Mucosa of descending colon (tissue), 3 donors: ENCODE measurements around the gene TMEM164. TPM values are rescaled to one million over a fixed set of nuclear protein-coding genes. Genes with fewer than 3 reads are reported as not detected.

Experiments
- ATAC-seq: fragments of 200-7000 bp; cut with Tn5 transposase; one replicate; pipeline ENCODE4 v1.9.1; 2020; ENCODE audit warnings: mild to moderate bottlenecking, moderate library complexity
- DNase-seq, 3 donors: peaks; one replicate each; pipeline ENCODE4 v3.0.0-alpha.2; 2020
- H3K36me3 ChIP-seq: fragments of 200-600 bp; one replicate; pipeline ENCODE4 v1.8.0; 2021; ENCODE audit warnings: low read depth, mild to moderate bottlenecking
- H3K4me1 ChIP-seq: fragments of 200-600 bp; one replicate; pipeline ENCODE4 v1.8.0; 2021; ENCODE audit warnings: low read depth, mild to moderate bottlenecking
- H3K4me3 ChIP-seq: fragments of 200-600 bp; one replicate; pipeline ENCODE4 v1.8.0; 2021; ENCODE audit warnings: mild to moderate bottlenecking
- H3K9me3 ChIP-seq: fragments of 200-600 bp; one replicate; pipeline ENCODE4 v1.8.0; 2021; ENCODE audit warnings: mild to moderate bottlenecking
- CTCF ChIP-seq: fragments of 200-600 bp; IDR thresholded peaks from one replicate; pipeline ENCODE4 v1.8.0; 2022; ENCODE audit warnings: antibody characterized with exemption, mild to moderate bottlenecking
- intact Hi-C, 2 donors: fragments of 100-400 bp; cut with DNase I in 1 of 2; cut with micrococcal nuclease in 1 of 2; formaldehyde crosslinking; loops; one replicate each; pipeline versions ENCODE4 v1.11.0 to v1.11.1; 2022; cut with DNase I, micrococcal nuclease
- total RNA-seq, 3 donors: library from RNA; stranded (reverse); fragmentation: NEBNext Ultra II Directional in 2 of 3; extraction: Animal tissue kit (Norgen Biotek cat#: 25700) in 2 of 3; gene quantifications; one replicate each; pipeline versions ENCODE4 v1.2.1 to v1.2.4, GENCODE V29; 2021 to 2023
- donor health status: DM: no; HTN: no; CAD: no; lungs with moderate emphysema.
- donor health status: DM: no; HTN: no; CAD: no.
- donor health status: DM: no; HTN: yes; CAD: no.

Gene TMEM164
- total RNA-seq, 3 donors from 2014 or later = 58.6 to 103 (median 95.4) TPM

GRCh38 chrX:110044346-110045249, 41.7 kb downstream of the TMEM164 start:
- ATAC-seq (no peak), DNase-seq (no peak)

GRCh38 chrX:110045421-110045820, 42.5 kb downstream of the TMEM164 start:
- intact Hi-C loops = no loop called here
- Histone ChIP-seq H3K36me3 (no peaks in the 10 kb centered on the region), H3K4me3 (no peak overlapping the region), H3K9me3 (no peaks in the 10 kb centered on the region), H3K4me1 (no peaks in the 10 kb centered on the region)
- ATAC-seq (no peak), DNase-seq (no peak)
- no peak for TF ChIP-seq CTCF

More at GRCh38 chrX:110044346-110045249, 41.7 kb downstream of the TMEM164 start:
- no peaks in the 10 kb centered on the region for H3K4me1 ChIP-seq
- no peak overlapping the region for H3K4me3 ChIP-seq
- H3K36me3 ChIP-seq = no peaks in the 10 kb centered on the region
- no peaks in the 10 kb centered on the region for H3K9me3 ChIP-seq
- intact Hi-C loops = no loop called here
- no peak for TF ChIP-seq CTCF

GRCh38 chrX:110046001-110046400, 43.1 kb downstream of the TMEM164 start:
- no peaks in the 10 kb centered on the region for H3K4me1 ChIP-seq
- no peak for TF ChIP-seq CTCF
- DNase-seq (no peak), ATAC-seq (no peak)
- H3K9me3 ChIP-seq = no peaks in the 10 kb centered on the region
- H3K4me3 ChIP-seq = no peak overlapping the region
- intact Hi-C loops = no loop called here
- H3K36me3 ChIP-seq = no peaks in the 10 kb centered on the region

GRCh38 chrX:110046971-110047370, 44.1 kb downstream of the TMEM164 start:
- intact Hi-C loops = no loop called here
- Histone ChIP-seq H3K4me1 (no peaks in the 10 kb centered on the region), H3K36me3 (no peaks in the 10 kb centered on the region), H3K4me3 (no peak overlapping the region), H3K9me3 (no peaks in the 10 kb centered on the region)
- ATAC-seq (no peak), DNase-seq (no peak)
- TF ChIP-seq CTCF = no peak

GRCh38 chrX:110049096-110049495, 46.2 kb downstream of the TMEM164 start:
- ATAC-seq (no peak), DNase-seq (no peak)
- no peaks in the 10 kb centered on the region for H3K9me3 ChIP-seq
- intact Hi-C loops = no loop called here
- H3K4me3 ChIP-seq = no peak overlapping the region
- no peaks in the 10 kb centered on the region for H3K36me3 ChIP-seq
- no peaks in the 10 kb centered on the region for H3K4me1 ChIP-seq
- no peak for TF ChIP-seq CTCF
